ENCODE measurements around the gene EFCAB6. TPM values are rescaled to one million over a fixed set of nuclear protein-coding genes. Genes with fewer than 3 reads are reported as not detected.

The EFCAB6 gene
- total RNA-seq, 1 experiment from 2014 or later = 0.52 TPM

DNA sequence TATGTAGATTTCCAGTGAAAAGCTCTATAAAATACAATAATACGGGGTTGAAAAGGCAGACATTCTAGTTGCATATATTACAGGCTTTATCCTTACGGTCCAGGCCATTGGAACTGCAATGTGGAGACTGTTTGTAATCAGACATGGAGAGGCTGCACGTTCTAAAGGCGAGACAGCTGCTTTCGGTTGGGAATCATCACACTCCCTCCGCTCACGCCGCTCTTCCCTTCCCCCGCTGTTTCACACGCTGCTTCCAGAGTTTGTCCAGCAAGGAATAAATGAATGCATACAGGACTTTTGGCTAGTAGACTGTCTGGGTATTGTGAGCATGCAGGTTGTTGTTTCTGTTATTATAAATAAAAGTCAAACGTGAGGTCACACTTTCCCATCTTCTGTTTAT lies 13.5 kb upstream of the EFCAB6 start (continued):
- no peak for TF ChIP-seq ELF1 (IDR thresholded peaks at IDR 0.05; ENCODE audit: borderline replicate concordance, low read depth)
- TF ChIP-seq, protein P1, sequence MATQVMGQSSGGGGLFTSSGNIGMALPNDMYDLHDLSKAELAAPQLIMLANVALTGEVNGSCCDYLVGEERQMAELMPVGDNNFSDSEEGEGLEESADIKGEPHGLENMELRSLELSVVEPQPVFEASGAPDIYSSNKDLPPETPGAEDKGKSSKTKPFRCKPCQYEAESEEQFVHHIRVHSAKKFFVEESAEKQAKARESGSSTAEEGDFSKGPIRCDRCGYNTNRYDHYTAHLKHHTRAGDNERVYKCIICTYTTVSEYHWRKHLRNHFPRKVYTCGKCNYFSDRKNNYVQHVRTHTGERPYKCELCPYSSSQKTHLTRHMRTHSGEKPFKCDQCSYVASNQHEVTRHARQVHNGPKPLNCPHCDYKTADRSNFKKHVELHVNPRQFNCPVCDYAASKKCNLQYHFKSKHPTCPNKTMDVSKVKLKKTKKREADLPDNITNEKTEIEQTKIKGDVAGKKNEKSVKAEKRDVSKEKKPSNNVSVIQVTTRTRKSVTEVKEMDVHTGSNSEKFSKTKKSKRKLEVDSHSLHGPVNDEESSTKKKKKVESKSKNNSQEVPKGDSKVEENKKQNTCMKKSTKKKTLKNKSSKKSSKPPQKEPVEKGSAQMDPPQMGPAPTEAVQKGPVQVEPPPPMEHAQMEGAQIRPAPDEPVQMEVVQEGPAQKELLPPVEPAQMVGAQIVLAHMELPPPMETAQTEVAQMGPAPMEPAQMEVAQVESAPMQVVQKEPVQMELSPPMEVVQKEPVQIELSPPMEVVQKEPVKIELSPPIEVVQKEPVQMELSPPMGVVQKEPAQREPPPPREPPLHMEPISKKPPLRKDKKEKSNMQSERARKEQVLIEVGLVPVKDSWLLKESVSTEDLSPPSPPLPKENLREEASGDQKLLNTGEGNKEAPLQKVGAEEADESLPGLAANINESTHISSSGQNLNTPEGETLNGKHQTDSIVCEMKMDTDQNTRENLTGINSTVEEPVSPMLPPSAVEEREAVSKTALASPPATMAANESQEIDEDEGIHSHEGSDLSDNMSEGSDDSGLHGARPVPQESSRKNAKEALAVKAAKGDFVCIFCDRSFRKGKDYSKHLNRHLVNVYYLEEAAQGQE (IDR thresholded peaks at IDR 0.05; ENCODE audit: low read depth) = no peak
- no peak for TF ChIP-seq EZH2phosphoT487 (IDR thresholded peaks at IDR 0.05; ENCODE audit: borderline replicate concordance)

DNA sequence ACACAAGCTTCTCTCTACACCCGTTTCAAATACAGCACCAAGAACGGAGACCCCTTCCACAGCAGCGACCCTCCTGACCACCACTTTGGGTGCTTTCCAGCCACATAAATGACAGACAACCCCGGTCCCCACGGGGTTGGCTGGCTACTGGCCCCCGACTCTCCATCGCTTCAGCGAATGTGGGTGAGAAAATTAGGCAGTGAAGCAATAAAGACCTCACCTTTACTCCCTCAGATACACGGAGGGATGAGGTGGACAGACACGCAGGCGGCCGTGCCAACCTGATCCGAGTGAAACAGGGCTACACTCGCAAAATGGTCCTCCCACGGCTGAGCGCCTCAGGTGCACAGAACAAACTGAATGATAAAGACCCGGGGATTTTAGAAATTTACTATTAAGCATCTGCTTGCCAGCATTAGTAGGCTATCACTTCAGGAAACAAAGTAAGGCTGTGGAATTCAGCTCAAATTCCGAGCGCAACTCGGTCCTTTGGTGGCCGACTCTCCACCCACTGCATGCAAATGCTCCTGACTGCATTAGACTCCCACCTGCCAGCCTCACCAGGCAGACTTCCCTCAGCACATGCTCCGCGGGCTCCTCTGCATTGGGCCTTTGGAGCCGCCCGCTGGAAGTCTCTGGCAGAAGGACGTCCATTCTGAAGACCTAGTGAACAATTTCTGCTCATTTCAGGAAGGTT lies 12.8 kb upstream of the EFCAB6 start:
- H3K4me2 ChIP-seq (ENCODE audit: low read length) = no peak overlapping the region
- no peak for ATAC-seq
- BruUV-seq (replicated peaks) = no TSS peak
- ChIA-PET RAD21 (ENCODE audit: low non-redundant PET in 1 of 2, low total read pairs in 2 of 2, uncharacterized antibody in 2 of 2, unreplicated experiment in 2 of 2) (no interaction called here), CTCF (no interaction called here), POLR2A (no interaction called here)
- intact Hi-C loops (cut with micrococcal nuclease) = no loop called here
- H3K4me1 ChIP-seq (ENCODE audit: control insufficient read depth in 1 of 2, insufficient read depth in 2 of 2, low read length in 2 of 2) = no peaks in the 10 kb centered on the region
- no peaks in the 10 kb centered on the region for H4K20me1 ChIP-seq (ENCODE audit: insufficient read depth)
- H3K27me3 ChIP-seq (ENCODE audit: insufficient read depth, low read length) = 0 out of 2 replicates have a peak, but pooled peaks cover 4% of the 10 kb centered on the region
- H3K9ac ChIP-seq (ENCODE audit: low read length) = no peak overlapping the region
- no peak overlapping the region for H2AFZ ChIP-seq (ENCODE audit: low read depth, low read length, poor library complexity, severe bottlenecking)
- no peaks in the 10 kb centered on the region for H3K79me2 ChIP-seq (ENCODE audit: insufficient read depth, low read length)
- H3K4me3 ChIP-seq (replicated peaks in 1 of 2; ENCODE audit: low read depth in 1 of 2, low read length in 2 of 2) = no peak overlapping the region
- no peaks in the 10 kb centered on the region for H3K9me3 ChIP-seq (ENCODE audit: control insufficient read depth in 1 of 2, insufficient read depth in 1 of 2, low read depth in 1 of 2, low read length in 2 of 2)
- no peak overlapping the region for H3K27ac ChIP-seq (ENCODE audit: low read depth, low read length)
- DNase-seq (ENCODE audit: low read depth, low spot score) = no peak
- no peaks in the 10 kb centered on the region for H3K9me2 ChIP-seq (ENCODE audit: insufficient read depth)
- H3K36me3 ChIP-seq (ENCODE audit: control insufficient read depth in 1 of 2, insufficient read depth in 2 of 2, low read length in 2 of 2) = no peaks in the 10 kb centered on the region
- no peak for TF ChIP-seq CBX3 (IDR thresholded peaks at IDR 0.05; ENCODE audit: low read depth)
- TF ChIP-seq SIN3A (IDR thresholded peaks at IDR 0.05; ENCODE audit: low read depth) = no peak
- TF ChIP-seq RAD21 (IDR thresholded peaks at IDR 0.05; ENCODE audit: low read depth) = no peak
- no peak for TF ChIP-seq TCF7L2 (IDR thresholded peaks at IDR 0.05; ENCODE audit: borderline replicate concordance, extremely low read depth, insufficient read depth, insufficient read length)
- no peak for TF ChIP-seq EZH2 (IDR thresholded peaks at IDR 0.05)
- TF ChIP-seq SRF (IDR thresholded peaks at IDR 0.05; ENCODE audit: low read depth) = no peak
- TF ChIP-seq ZFX (IDR thresholded peaks at IDR 0.05) = no peak
- TF ChIP-seq, protein P1 (IDR thresholded peaks at IDR 0.05; ENCODE audit: low read depth) = no peak
- TF ChIP-seq POLR2A (IDR thresholded peaks at IDR 0.05; ENCODE audit: borderline replicate concordance, extremely low read depth, insufficient read depth, insufficient read length) = no peak
- no peak for TF ChIP-seq SP1 (IDR thresholded peaks at IDR 0.05; ENCODE audit: low read depth)
- TF ChIP-seq EGR1 (IDR thresholded peaks at IDR 0.05; ENCODE audit: low read depth) = no peak
- no peak for TF ChIP-seq POLR2AphosphoS5 (IDR thresholded peaks at IDR 0.05; ENCODE audit: low read depth, low read length)
- TF ChIP-seq, protein P2, sequence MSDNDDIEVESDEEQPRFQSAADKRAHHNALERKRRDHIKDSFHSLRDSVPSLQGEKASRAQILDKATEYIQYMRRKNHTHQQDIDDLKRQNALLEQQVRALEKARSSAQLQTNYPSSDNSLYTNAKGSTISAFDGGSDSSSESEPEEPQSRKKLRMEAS (IDR thresholded peaks at IDR 0.05) = no peak
- TF ChIP-seq FOSL1 (IDR thresholded peaks at IDR 0.05; ENCODE audit: low read depth) = no peak
- TF ChIP-seq, protein P3, sequence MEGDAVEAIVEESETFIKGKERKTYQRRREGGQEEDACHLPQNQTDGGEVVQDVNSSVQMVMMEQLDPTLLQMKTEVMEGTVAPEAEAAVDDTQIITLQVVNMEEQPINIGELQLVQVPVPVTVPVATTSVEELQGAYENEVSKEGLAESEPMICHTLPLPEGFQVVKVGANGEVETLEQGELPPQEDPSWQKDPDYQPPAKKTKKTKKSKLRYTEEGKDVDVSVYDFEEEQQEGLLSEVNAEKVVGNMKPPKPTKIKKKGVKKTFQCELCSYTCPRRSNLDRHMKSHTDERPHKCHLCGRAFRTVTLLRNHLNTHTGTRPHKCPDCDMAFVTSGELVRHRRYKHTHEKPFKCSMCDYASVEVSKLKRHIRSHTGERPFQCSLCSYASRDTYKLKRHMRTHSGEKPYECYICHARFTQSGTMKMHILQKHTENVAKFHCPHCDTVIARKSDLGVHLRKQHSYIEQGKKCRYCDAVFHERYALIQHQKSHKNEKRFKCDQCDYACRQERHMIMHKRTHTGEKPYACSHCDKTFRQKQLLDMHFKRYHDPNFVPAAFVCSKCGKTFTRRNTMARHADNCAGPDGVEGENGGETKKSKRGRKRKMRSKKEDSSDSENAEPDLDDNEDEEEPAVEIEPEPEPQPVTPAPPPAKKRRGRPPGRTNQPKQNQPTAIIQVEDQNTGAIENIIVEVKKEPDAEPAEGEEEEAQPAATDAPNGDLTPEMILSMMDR (IDR thresholded peaks at IDR 0.05 in 2 of 3, conservative IDR thresholded peaks at IDR 0.05 in 1 of 3; ENCODE audit: borderline replicate concordance in 1 of 3, insufficient read depth in 1 of 3, low read depth in 2 of 3, low read length in 2 of 3) = no peak
